ENCODE measurements around the gene VAV1.
"Not testable (repeated sequence)": the region's sequence is repeated elsewhere in the genome, so short reads cannot be mapped to it uniquely, and the experiment has no call there.

Gene VAV1

DNA sequence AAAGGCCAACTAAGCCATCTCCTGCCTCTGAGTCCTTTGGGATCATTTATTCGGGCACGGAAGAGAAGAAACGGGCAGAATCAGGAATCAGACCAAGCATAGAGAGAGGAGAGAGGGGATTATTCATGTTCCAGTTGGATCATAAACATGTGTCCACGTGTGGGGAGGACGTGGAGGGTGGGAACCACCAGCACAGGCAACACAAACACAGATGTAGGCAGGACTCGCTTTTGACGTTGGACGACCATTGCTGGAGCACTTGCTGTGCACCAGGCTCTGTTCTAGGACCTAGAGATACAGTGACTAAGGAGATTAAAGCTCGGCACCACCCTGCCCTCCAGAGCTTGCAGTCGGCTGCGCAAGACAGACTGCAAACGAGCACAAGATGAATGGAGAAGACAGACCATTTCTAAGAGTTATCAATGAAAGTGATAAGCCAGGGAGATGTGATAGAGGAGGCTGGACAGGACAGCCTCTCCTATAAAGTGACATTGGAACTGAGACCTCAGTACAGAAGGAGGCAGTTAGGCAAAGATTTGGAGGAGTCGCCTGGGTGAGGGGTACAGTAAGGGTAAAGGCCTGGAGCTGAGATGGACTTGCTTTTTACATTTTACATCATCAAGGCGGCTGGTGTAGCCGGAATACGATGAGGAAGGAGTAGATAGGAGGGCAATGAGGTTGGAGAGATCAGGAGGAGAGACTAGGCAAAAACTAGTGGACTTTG, 6.0 kb upstream of the VAV1 start:
- H3K4me3 ChIP-seq (ENCODE audit: low read length) = peak overlapping the region; percentile 50
- DNase-seq (ENCODE audit: low read depth) = no peak
- TF ChIP-seq, protein P1, sequence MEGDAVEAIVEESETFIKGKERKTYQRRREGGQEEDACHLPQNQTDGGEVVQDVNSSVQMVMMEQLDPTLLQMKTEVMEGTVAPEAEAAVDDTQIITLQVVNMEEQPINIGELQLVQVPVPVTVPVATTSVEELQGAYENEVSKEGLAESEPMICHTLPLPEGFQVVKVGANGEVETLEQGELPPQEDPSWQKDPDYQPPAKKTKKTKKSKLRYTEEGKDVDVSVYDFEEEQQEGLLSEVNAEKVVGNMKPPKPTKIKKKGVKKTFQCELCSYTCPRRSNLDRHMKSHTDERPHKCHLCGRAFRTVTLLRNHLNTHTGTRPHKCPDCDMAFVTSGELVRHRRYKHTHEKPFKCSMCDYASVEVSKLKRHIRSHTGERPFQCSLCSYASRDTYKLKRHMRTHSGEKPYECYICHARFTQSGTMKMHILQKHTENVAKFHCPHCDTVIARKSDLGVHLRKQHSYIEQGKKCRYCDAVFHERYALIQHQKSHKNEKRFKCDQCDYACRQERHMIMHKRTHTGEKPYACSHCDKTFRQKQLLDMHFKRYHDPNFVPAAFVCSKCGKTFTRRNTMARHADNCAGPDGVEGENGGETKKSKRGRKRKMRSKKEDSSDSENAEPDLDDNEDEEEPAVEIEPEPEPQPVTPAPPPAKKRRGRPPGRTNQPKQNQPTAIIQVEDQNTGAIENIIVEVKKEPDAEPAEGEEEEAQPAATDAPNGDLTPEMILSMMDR (conservative IDR thresholded peaks at IDR 0.05; ENCODE audit: low read depth, low read length) = no peak

DNA sequence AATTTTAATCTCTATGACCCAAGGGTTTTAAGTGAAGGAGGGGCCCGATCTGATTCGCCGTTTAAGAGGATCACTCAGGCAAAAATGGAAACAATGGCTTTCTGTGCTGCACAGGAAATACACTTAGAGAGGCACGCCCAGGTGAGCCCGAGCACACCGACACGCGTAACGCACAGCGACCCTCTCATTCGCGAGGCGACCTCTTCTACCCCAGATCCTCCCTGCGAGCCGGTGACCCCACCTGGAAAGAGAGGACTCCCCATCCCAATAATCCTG, 5.5 kb upstream of the VAV1 start:
- TF ChIP-seq, protein P1 (conservative IDR thresholded peaks at IDR 0.05; ENCODE audit: low read depth, low read length) = no peak
- H3K4me3 ChIP-seq (ENCODE audit: low read length) = peak overlapping the region; percentile 50
- DNase-seq (ENCODE audit: low read depth) = no peak

DNA sequence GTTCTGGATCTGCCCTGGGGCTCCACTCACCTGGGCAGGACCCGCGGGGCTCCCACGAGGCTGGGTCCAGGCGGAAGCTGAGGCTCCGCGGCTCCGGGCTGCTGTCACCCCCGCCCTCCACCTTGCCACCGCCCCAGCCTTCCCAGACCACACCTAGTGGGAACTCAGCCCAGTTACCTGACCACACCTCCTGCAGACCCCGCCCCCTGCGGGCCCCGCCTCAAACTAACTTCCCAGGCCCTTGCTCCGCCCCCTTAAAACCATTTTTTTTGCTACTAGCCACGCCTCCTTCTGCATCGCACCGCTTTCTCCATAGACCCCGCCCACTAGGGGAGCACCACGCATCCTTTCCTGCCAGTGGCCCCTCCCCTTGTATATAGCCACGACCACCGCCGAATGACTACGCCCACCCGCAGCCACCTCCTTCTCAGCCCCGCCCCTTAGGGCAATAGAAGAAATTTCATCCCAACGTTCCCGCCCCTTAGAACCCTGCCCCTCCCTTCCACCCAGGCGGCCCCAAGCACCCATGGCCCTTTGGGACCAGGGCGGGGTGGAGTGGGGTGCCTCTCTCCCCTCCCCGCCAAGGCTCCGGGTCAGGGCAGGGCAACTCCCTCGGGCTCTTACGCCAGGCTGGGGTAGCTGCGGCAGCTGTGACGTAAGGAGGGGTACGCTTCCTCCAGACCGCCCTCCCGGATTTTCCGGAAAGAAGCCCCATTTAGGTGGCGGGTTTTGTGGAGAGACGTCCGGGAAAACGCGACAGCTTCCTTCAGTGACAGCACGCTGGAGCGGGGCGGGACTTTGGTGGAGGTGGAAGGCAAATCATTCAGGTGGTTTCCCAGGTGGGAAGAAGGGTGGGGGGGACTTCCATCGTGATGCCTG, 4.9 kb upstream of the VAV1 start, which contains the start of gene SH2D3A:
Gene SH2D3A (minus strand): TSS at position 79 of the 879 bp plus-strand sequence. CDS start 3,687 bp downstream, outside the sequence.
- TF ChIP-seq, protein P1 (conservative IDR thresholded peaks at IDR 0.05; ENCODE audit: low read depth, low read length) = no peak
- no peak for DNase-seq (ENCODE audit: low read depth)
- H3K4me3 ChIP-seq (ENCODE audit: low read length) = peak within 1 kb of the TSS; percentile 50

DNA sequence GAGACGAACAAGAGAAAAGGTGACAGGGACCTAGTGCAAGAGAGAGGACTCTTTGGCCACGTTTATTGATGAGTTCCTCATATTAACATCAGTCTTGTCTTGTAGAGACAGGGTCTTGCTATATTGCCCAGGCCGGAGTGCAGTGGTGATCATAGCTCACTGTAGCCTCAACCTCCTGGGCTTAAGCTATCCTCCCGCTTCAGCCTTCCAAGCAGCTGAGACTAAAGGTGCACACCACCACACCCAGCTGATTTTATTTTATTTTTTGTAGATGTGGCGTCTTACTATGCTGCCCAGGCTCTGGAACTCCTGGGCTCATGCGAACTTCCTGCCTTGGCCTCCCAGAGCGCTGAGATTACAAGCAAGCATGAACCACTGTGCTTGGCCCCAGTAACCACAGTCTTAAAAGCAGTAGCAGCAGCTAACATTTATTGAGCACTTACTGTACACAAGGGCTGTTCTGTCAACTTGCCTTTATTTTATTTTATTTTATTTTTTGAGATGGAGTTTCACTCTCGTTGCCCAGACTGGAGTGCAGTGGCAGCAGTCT, 4.2 kb upstream of the VAV1 start:
- TF ChIP-seq, protein P1 (conservative IDR thresholded peaks at IDR 0.05; ENCODE audit: low read depth, low read length) = no peak
- no peak for DNase-seq (ENCODE audit: low read depth)
- no peak overlapping the region for H3K4me3 ChIP-seq (ENCODE audit: low read length)

DNA sequence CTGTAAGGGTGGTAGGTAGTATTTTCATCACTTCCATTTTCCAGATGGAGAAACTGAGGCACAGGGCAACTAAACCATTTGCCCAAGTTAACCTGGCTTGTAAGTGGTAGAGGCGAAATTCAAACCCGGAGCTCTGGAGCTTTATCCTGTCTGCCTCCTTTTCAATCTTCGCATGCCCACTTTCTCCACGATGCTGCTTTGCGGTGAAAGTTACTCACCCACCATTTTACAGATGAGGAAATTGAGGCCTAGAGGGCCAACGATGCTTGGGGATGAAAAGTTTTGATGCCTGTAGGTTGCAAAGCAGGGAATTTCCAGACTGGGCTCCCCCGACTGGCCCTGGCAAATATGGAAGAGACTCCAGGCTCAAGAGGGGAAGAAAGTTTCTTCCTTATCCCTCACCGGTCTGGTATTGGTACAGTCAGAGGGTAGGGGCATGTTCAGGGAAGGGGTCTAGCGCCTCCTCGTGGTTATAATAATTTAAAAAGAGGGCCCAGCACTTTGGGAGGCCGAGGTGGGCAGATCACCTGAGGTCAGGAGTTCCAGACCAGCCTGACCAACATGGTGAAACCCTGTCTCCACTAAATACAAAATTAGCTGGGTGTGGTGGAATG, 3.4 kb upstream of the VAV1 start:
- no peak for DNase-seq (ENCODE audit: low read depth)
- no peak overlapping the region for H3K4me3 ChIP-seq (ENCODE audit: low read length)
- TF ChIP-seq, protein P1 (conservative IDR thresholded peaks at IDR 0.05; ENCODE audit: low read depth, low read length) = peak; percentile 36

DNA sequence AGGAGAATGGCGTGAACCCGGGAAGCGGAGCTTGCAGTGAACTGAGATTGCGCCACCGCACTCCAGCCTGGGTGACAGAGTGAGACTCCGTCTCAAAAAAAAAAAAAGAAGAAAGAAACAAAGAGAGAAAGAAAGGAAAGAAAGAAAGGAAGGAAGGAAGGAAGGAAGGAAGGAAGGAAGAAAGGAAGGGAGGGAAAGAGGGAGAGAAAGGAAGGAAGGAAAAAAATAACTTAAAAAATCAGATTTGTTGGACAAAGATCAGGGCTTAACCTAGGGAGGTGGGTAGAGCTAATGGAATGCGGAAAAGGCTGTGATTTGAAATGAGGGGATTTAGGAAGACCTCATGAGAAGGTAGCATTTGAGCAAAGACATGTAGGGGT, 870 bp upstream of the VAV1 start:
- not testable (repeated sequence) for H3K4me3 ChIP-seq (ENCODE audit: low read length); DNase-seq (ENCODE audit: low read depth)

DNA sequence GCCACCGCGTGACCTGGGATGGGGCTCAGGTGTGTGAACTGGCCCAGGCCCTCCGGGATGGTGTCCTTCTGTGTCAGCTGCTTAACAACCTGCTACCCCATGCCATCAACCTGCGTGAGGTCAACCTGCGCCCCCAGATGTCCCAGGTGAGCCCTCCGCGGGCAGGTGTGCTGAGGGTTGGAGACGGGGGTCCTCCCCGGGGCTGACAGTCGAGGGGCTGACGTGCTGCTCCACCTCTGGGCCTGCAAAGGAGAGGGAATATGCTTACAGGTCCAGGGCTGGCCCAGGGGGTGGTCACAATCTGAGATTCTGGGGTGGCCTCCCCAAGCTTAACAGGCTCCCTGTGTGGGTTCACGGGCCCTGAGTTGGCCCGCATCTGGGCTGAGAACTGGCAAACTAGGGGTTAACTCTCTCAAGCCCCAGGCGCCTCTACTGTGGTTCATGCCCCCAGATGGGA, 386 bp downstream of the VAV1 start:
- no peak overlapping the region for H3K4me3 ChIP-seq (ENCODE audit: low read length)
- TF ChIP-seq, protein P1 (conservative IDR thresholded peaks at IDR 0.05; ENCODE audit: low read depth, low read length) = no peak
- DNase-seq (ENCODE audit: low read depth) = no peak
